T-helper 17 cell (primary cell): ENCODE results near the gene LRRC55. TPM values are rescaled to one million over a fixed set of nuclear protein-coding genes. Genes with fewer than 3 reads are reported as not detected.

Experiments used
- ATAC-seq: fragments of 150-1000 bp; cut with Tn5 transposase; 2 replicates; pipeline ENCODE4 v1.10.0; 2021; ENCODE audit warnings: mild to moderate bottlenecking, moderate library complexity
- DNase-seq, 3 donors: peaks; one replicate each; pipeline versions ENCODE4 v3.0.0 to v3.0.0-alpha.2; 2020 to 2021
- H3K9me3 ChIP-seq: one replicate; pipeline ENCODE4 v1.7.0; 2013; ENCODE audit warnings: low read length, mild to moderate bottlenecking; ENCODE audit not compliant: control insufficient read depth, poor library complexity, severe bottlenecking
- H3K27ac Mint-ChIP-seq: one replicate; pipeline ENCODE4 v1.8.0; 2022; ENCODE audit warnings: mild to moderate bottlenecking, moderate library complexity, mixed read lengths
- H3K27me3 Mint-ChIP-seq: one replicate; pipeline ENCODE4 v1.8.0; 2022; ENCODE audit warnings: mixed read lengths
- H3K36me3 Mint-ChIP-seq: one replicate; pipeline ENCODE4 v1.8.0; 2022; ENCODE audit warnings: low read depth, mixed read lengths
- H3K4me1 Mint-ChIP-seq: one replicate; pipeline ENCODE4 v1.8.0; 2022; ENCODE audit warnings: mild to moderate bottlenecking, mixed read lengths
- H3K4me3 Mint-ChIP-seq: one replicate; pipeline ENCODE4 v1.8.0; 2022; ENCODE audit warnings: mild to moderate bottlenecking, moderate library complexity, mixed read lengths
- total RNA-seq, 4 donors: library from RNA in 2 of 4; stranded (reverse) in 2 of 4; gene quantifications; one replicate each; pipeline ENCODE4 v1.2.3 and lab custom pipeline; 2022 to 2026

The LRRC55 gene
- total RNA-seq, 2 donors from 2014 or later, result not detected

DNA sequence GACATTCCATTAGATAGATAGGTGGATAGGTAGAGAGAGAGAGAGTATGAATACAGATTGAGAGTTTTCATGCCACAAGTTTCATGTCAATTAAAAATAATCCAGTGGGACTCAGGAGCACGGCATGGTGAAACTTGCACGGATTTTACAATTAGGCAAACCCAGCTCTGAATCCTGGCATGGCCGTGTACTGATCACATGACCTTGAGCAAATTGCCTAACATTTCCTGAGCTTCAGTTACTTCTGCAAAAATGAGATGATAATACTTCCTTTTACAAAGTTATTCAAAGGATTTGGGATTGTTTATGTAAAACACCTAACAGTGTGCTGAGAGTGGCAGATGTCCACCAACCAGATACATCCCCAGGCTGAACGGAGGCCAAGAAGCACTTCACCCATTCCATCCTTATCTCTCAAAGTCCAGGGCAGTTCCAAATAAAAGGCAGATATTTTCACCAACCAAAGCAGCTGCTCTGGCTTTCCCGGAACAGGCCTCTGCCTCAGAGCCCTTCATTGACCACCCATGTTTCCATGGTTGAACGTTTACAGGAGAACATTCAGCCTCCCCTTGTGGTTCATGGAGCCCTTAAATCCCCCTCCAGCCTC lies 37.4 kb downstream of the LRRC55 start:
- Mint-ChIP-seq H3K36me3 (no peaks in the 10 kb centered on the region), H3K27me3 (peaks cover 34% of the 10 kb centered on the region), H3K27ac (no peak overlapping the region), H3K4me1 (no peaks in the 10 kb centered on the region), H3K4me3 (no peak overlapping the region)
- no peak for ATAC-seq
- H3K9me3 ChIP-seq, result no peaks in the 10 kb centered on the region
- no peak for DNase-seq

DNA sequence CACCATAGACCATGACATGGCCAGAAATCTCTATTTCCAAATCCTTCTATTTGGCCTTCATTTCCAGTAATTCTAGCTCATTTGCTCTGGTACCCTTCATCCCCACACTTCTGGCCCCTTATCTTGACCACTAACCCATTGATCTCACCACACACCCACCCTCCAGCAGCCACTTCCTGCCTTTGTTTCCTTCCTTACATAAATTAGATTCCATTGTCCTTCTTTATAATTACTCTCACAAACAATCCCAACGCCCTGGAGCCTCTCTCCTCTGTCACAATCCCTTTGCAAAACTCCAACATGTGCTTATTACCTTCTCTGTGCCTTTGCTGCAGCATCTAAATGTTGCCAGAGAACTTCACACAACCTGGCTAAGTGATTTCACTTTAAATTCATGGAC lies 40.5 kb downstream of the LRRC55 start:
- Mint-ChIP-seq H3K4me3 (no peak overlapping the region), H3K27ac (no peak overlapping the region), H3K36me3 (no peaks in the 10 kb centered on the region), H3K4me1 (no peaks in the 10 kb centered on the region), H3K27me3 (peaks cover 15% of the 10 kb centered on the region)
- ATAC-seq (no peak), DNase-seq (no peak)
- no peaks in the 10 kb centered on the region for H3K9me3 ChIP-seq

- Mint-ChIP-seq H3K4me1 (no peaks in the 10 kb centered on the region), H3K4me3 (no peak overlapping the region), H3K27ac (no peak overlapping the region), H3K36me3 (no peaks in the 10 kb centered on the region), H3K27me3 (peaks cover 16% of the 10 kb centered on the region)
- DNase-seq, result no peak
- no peaks in the 10 kb centered on the region for H3K9me3 ChIP-seq
- no peak for ATAC-seq
Observed at GRCh38 chr11:57223601-57224000, 41.8 kb downstream of the LRRC55 start.

GRCh38 chr11:57224128-57224527 lies 42.4 kb downstream of the LRRC55 start:
- no peak overlapping the region for H3K27ac Mint-ChIP-seq
- no peaks in the 10 kb centered on the region for H3K4me1 Mint-ChIP-seq
- DNase-seq (no peak), ATAC-seq (no peak)
- H3K4me3 Mint-ChIP-seq, result no peak overlapping the region
- no peaks in the 10 kb centered on the region for H3K9me3 ChIP-seq
- H3K36me3 Mint-ChIP-seq, result no peaks in the 10 kb centered on the region
- peaks cover 19% of the 10 kb centered on the region for H3K27me3 Mint-ChIP-seq

DNA sequence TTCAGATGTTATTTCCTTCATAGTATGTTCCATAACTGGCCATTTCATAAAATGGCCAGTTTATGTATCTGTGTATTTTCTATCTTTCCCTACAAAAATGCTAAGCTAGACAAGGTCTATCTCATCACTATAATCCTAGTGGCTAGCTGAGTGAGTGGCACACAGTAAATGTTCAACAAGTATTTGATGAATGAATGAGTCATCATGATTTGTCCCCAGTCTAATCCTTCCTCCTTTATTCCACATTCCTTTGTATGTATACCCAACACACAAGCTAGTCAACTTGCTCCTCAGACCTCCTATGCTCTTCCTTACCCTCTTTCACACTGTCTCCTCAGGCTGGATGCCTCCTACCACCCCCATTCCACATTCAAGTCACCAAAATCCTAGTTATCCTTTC lies 42.8 kb downstream of the LRRC55 start:
- H3K36me3 Mint-ChIP-seq, result no peaks in the 10 kb centered on the region
- no peak for ATAC-seq
- H3K27me3 Mint-ChIP-seq, result peaks cover 19% of the 10 kb centered on the region

DNA sequence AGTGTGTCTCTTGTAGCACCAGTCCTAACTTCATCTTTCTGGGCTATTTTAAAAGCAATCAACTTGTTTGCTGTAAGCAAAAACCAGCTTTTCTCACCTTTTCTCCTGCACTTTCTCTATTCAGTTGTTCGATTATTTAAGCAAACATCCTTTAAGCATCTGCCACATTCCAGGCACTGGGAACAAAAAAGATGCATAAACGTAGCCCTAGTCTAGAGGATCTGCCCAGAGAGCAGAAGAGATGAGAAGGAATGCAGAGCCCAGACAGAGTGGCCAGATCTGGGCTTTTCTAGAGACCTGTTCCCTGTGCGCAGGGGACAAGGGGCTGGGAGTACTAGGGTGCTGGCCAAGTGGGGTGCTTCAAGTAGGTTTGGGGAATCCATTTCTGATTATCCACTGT lies 46.8 kb downstream of the LRRC55 start:
- peaks cover 11% of the 10 kb centered on the region for H3K4me1 Mint-ChIP-seq
- no peak overlapping the region for H3K4me3 Mint-ChIP-seq

More for the DNA sequence above, 42.8 kb downstream of the LRRC55 start:
- Mint-ChIP-seq H3K27ac (no peak overlapping the region), H3K4me3 (no peak overlapping the region), H3K4me1 (no peaks in the 10 kb centered on the region)
- no peak for DNase-seq
- no peaks in the 10 kb centered on the region for H3K9me3 ChIP-seq

GRCh38 chr11:57230316-57230715 lies 48.6 kb downstream of the LRRC55 start:
- DNase-seq, result no peak
- Mint-ChIP-seq H3K4me3 (no peak overlapping the region), H3K27me3 (peaks cover 72% of the 10 kb centered on the region), H3K27ac (no peak overlapping the region), H3K36me3 (peaks cover 12% of the 10 kb centered on the region), H3K4me1 (peaks cover 13% of the 10 kb centered on the region)
- H3K9me3 ChIP-seq, result no peaks in the 10 kb centered on the region
- ATAC-seq, result no peak

More for the DNA sequence above, 46.8 kb downstream of the LRRC55 start:
- Mint-ChIP-seq H3K36me3 (peaks cover 12% of the 10 kb centered on the region), H3K27me3 (peaks cover 55% of the 10 kb centered on the region), H3K27ac (no peak overlapping the region)
- H3K9me3 ChIP-seq, result no peaks in the 10 kb centered on the region
- DNase-seq (no peak), ATAC-seq (no peak)

GRCh38 chr11:57230791-57231538 lies 49.2 kb downstream of the LRRC55 start:
- H3K27ac Mint-ChIP-seq, result no peak overlapping the region
- peaks cover 79% of the 10 kb centered on the region for H3K27me3 Mint-ChIP-seq
- no peak overlapping the region for H3K4me3 Mint-ChIP-seq
- DNase-seq, result no peak
- H3K9me3 ChIP-seq, result no peaks in the 10 kb centered on the region
- ATAC-seq, result no peak
- peaks cover 14% of the 10 kb centered on the region for H3K36me3 Mint-ChIP-seq
- H3K4me1 Mint-ChIP-seq, result peaks cover 13% of the 10 kb centered on the region

DNA sequence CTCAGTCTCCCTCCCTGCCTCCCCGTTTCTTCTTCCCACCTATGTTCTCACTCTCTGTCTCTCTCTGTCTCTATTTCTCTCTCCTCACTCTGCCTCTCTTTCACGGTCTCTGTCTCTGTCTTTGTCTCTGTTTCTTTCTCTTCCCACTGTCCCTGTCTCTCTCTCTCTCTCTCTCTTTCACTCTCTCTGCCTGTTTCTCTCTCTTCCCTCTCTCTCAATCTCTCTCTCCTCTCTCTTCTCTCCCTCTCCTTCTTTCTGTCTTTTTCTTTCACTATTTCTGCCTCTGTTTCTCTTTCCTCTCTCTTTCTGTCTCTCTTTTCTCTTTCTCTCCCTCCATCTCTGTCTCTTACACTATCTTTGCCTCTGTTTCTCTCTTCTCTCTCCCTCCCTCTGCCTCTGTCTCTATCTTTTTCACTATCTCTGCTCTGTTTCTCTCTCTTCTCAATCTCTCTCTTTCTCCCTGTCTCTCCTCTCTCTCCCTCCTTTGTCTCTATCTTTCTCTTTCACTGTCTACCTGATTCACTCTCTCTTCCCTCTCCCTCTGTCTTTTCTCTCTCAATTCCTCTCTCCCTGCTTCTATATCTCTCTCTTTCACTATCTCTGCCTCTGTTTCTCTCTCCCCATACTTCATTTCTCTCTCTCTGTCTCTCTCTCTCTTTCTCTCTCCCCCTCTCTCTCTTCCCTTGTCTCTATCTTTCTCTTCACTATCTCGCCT lies 49.9 kb downstream of the LRRC55 start:
- Mint-ChIP-seq H3K27ac (no peak overlapping the region), H3K4me3 (no peak overlapping the region), H3K27me3 (peaks cover 86% of the 10 kb centered on the region), H3K4me1 (peaks cover 17% of the 10 kb centered on the region), H3K36me3 (peaks cover 15% of the 10 kb centered on the region)
- H3K9me3 ChIP-seq, result no peaks in the 10 kb centered on the region
- ATAC-seq, result no peak
- DNase-seq, result no peak

DNA sequence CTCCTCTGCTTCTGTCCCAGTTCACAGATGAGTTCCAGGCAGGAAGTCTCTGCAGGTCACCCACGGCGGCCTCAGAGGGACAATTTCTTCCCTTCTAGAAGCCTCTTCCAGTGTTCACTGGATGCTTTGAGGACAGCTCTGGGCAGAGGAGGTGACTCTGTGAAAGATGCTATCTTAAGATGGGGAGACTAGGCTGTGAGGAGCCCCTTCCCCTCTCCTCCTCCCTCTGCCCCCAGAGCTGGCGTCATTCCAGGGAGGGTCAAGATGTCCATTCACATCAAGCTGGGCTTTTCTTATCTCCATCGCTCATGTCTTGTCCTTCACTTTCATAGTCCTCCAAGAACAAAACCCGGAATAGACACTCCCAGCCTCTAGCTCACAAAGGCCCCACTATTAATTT lies 51.9 kb downstream of the LRRC55 start:
- Mint-ChIP-seq H3K27ac (no peak overlapping the region), H3K36me3 (peaks cover 15% of the 10 kb centered on the region), H3K4me1 (peaks cover 17% of the 10 kb centered on the region), H3K27me3 (peaks cover 97% of the 10 kb centered on the region), H3K4me3 (no peak overlapping the region)
- H3K9me3 ChIP-seq, result no peaks in the 10 kb centered on the region
- DNase-seq (no peak), ATAC-seq (no peak)

DNA sequence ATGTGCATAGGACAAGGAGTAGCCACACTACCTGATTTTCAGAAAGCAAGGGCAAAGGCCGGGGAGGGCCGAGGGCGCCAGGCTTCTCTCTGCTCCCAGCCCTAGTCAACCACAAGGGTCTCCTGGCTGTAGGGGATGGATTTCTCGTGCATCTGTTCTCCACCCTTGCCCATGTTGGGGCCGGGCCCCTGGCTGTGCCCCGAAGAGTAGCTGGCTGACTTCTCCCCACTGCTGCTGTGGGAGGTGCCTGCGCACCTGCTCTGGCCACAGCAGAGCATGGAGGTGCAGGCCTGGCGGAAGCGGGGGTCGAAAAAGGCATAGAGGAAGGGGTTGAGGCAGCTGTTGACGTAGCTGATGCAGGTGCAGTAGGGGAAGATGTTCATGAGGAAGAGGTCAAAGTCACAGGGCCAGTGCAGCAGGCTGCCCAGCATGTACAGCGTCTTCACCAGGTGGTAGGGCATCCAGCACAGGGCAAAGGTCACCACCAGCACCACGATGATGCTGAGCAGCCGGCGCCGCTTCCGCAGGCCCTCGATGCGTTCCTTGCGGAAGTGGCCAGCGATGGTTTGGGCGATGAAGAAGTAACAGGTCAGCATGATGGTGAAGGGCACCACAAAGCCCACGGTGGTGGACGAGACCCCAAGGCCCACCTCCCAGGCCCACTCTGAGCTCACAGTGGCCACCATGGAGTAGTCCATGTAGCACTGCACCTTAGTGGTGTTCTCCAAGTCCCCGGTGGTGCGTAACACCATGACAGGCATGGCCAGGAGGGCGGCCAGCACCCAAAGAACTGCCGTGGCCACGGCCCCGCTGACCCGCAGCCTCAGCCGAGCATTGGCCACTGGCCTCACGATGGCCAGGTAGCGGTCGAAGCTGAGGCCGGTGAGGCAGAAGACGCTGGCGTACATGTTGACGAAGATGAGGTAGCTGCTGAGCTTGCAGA lies 54.3 kb downstream of the LRRC55 start:
- Mint-ChIP-seq H3K36me3 (peaks cover 12% of the 10 kb centered on the region), H3K4me1 (peaks cover 15% of the 10 kb centered on the region), H3K27me3 (peaks cover 91% of the 10 kb centered on the region), H3K4me3 (no peak overlapping the region), H3K27ac (peak overlapping the region; percentile 29)
- H3K9me3 ChIP-seq, result no peaks in the 10 kb centered on the region
- ATAC-seq (no peak), DNase-seq (no peak)

DNA sequence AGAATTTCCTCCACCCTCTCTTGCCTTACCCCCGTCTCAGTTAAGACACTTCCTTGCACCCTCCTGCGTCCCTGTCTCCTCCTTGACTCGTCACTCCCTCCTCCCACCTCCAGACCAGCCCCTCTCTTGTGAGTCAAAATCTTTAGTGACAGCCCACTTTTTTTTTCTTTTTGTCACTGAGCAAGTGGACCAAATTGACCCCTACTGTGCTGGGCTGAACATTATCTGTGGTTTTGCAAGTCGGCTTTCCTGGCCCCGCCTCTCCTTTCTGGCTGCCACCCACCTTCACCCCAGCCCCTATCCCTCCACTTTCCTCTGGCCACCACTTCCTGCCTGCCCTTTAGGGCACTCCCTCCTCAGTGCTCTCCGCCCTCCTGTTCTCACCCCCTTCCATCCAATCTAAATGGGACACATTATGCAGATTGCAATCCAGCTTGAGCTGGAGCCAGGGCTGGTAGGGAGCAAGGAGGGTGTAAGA lies 55.5 kb downstream of the LRRC55 start, which contains the start of gene APLNR:
Gene APLNR, minus strand, starts transcription at position 47 of the 478 bp plus-strand sequence. CDS start 246 bp downstream, outside the sequence.
- Mint-ChIP-seq H3K4me3 (no peak within 1 kb of the TSS), H3K36me3 (peaks cover 5% of the 10 kb centered on the region), H3K4me1 (peaks cover 5% of the 10 kb centered on the region), H3K27me3 (peaks cover 91% of the 10 kb centered on the region), H3K27ac (peak within 1 kb of the TSS; percentile 29)
- ATAC-seq (no peak), DNase-seq (no peak)
- no peaks in the 10 kb centered on the region for H3K9me3 ChIP-seq
